Nephron (organoid): ENCODE results near the gene ZNF277.

Experiments
- H3K27ac Mint-ChIP-seq, 3 experiments: 2 replicates each; pipeline ENCODE4 v1.8.0; 2020; ENCODE audit warnings: mixed read lengths in 3 of 3, mild to moderate bottlenecking in 2 of 3, moderate library complexity in 1 of 3
- H3K27me3 Mint-ChIP-seq: 2 replicates; pipeline ENCODE4 v1.8.0; 2021; ENCODE audit warnings: low read depth, mild to moderate bottlenecking, moderate library complexity, mixed read lengths
- H3K36me3 Mint-ChIP-seq: 2 replicates; pipeline ENCODE4 v1.8.0; 2020; ENCODE audit warnings: low read depth, mixed read lengths
- H3K4me1 Mint-ChIP-seq: 2 replicates; pipeline ENCODE4 v1.8.0; 2020; ENCODE audit warnings: mixed read lengths
- H3K4me3 Mint-ChIP-seq, 3 experiments: 2 replicates each; pipeline ENCODE4 v1.8.0; 2020; ENCODE audit warnings: mild to moderate bottlenecking in 3 of 3, mixed read lengths in 3 of 3, moderate library complexity in 2 of 3
- H3K9me3 Mint-ChIP-seq: 2 replicates; pipeline ENCODE4 v1.8.0; 2020; ENCODE audit warnings: mixed read lengths
- TF ChIP-seq, protein P1 (sequence below), 3 experiments: fragments of 200-600 bp; sonication (generic); IDR thresholded peaks; one replicate each; pipeline ENCODE4 v1.5.0; 2021; ENCODE audit warnings: antibody characterized with exemption in 3 of 3; ENCODE audit not compliant: unreplicated experiment in 3 of 3

The ZNF277 gene

DNA sequence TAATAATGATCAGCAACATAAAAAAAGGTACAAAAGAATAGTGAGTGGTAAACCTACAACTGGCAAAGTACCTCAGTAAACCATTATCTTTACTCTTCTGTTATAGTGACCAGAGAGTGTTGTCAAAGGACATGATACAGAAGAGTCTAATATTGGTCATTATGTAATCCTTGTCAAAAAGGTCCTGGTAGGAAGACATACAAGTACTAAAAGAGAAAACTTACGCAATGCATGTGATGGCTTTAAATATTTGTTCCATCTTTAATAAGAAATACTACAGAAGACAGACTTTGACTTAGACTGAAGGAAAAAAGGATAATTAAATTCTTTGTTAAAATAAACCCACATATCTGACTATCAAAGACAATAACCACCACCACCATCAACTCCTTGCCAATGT, 6.8 kb upstream of the ZNF277 start:
- no peaks in the 10 kb centered on the region for H3K36me3 Mint-ChIP-seq
- H3K27me3 Mint-ChIP-seq, result peaks cover 3% of the 10 kb centered on the region
- H3K27ac Mint-ChIP-seq, result no peak overlapping the region
- H3K9me3 Mint-ChIP-seq, result no peaks in the 10 kb centered on the region
- TF ChIP-seq, protein P1, sequence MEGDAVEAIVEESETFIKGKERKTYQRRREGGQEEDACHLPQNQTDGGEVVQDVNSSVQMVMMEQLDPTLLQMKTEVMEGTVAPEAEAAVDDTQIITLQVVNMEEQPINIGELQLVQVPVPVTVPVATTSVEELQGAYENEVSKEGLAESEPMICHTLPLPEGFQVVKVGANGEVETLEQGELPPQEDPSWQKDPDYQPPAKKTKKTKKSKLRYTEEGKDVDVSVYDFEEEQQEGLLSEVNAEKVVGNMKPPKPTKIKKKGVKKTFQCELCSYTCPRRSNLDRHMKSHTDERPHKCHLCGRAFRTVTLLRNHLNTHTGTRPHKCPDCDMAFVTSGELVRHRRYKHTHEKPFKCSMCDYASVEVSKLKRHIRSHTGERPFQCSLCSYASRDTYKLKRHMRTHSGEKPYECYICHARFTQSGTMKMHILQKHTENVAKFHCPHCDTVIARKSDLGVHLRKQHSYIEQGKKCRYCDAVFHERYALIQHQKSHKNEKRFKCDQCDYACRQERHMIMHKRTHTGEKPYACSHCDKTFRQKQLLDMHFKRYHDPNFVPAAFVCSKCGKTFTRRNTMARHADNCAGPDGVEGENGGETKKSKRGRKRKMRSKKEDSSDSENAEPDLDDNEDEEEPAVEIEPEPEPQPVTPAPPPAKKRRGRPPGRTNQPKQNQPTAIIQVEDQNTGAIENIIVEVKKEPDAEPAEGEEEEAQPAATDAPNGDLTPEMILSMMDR (IDR thresholded peaks at IDR 0.05; ENCODE audit: unreplicated experiment in 3 of 3), result no peak
- no peak overlapping the region for H3K4me3 Mint-ChIP-seq
- peaks cover 18% of the 10 kb centered on the region for H3K4me1 Mint-ChIP-seq

DNA sequence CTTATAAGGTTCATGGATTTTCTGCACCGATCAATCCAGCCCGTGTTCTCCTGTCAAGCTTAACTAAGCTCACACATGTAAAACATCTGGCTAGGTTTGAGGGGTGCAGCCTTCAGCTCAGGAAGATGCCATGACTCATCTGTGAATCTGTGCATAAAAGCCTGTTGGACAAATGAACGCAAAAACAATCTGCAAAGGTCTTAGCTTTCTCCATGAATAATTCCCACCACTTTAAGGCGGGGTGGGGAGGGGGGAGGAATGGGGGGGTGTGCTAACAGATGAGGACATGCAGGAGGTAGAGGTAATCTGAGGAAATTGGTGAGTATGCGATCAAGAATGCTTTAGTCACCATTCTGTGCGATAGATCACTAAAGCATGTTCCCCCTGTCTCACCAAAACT, 5.1 kb upstream of the ZNF277 start:
- no peaks in the 10 kb centered on the region for H3K36me3 Mint-ChIP-seq
- no peaks in the 10 kb centered on the region for H3K9me3 Mint-ChIP-seq
- H3K4me1 Mint-ChIP-seq, result peaks cover 20% of the 10 kb centered on the region

GRCh38 chr7:112201839-112202238, 4.7 kb upstream of the ZNF277 start:
- H3K27ac Mint-ChIP-seq, result no peak overlapping the region

More for the DNA sequence above, 5.1 kb upstream of the ZNF277 start:
- no peak overlapping the region for H3K4me3 Mint-ChIP-seq
- TF ChIP-seq, protein P1 (IDR thresholded peaks at IDR 0.05; ENCODE audit: unreplicated experiment in 3 of 3), result no peak
- no peak overlapping the region for H3K27ac Mint-ChIP-seq
- peaks cover 9% of the 10 kb centered on the region for H3K27me3 Mint-ChIP-seq

DNA sequence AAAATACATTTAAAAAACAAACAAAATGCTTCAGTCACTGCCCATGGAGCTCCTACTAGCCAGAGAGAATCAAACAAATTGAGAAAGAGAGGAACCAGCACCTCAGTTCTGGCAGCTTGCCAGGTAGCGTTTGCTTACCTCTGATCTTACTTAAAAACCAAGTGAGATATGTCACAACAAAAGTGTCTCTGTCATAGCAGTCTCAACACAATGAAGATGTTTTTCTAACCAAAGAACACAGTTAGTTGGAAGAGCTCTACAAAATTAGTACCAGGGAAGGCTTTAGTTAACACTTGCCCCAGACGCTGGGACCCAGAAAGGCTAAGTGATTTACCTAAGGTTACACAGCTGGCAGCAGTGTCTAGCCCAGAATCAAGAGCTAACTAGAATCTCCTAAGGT, 3.7 kb upstream of the ZNF277 start:
- peak overlapping the region in 1 of 3 experiments; percentile 15 for H3K27ac Mint-ChIP-seq
- peaks cover 20% of the 10 kb centered on the region for H3K4me1 Mint-ChIP-seq
- H3K27me3 Mint-ChIP-seq, result peaks cover 9% of the 10 kb centered on the region
- no peaks in the 10 kb centered on the region for H3K9me3 Mint-ChIP-seq
- TF ChIP-seq, protein P1 (IDR thresholded peaks at IDR 0.05; ENCODE audit: unreplicated experiment in 3 of 3), result no peak
- H3K36me3 Mint-ChIP-seq, result no peaks in the 10 kb centered on the region
- peak overlapping the region; percentile 22 to 62 (median 57) for H3K4me3 Mint-ChIP-seq

More at GRCh38 chr7:112201839-112202238, 4.7 kb upstream of the ZNF277 start:
- Mint-ChIP-seq H3K4me1 (peaks cover 20% of the 10 kb centered on the region), H3K36me3 (no peaks in the 10 kb centered on the region), H3K9me3 (no peaks in the 10 kb centered on the region), H3K4me3 (no peak overlapping the region), H3K27me3 (peaks cover 9% of the 10 kb centered on the region)
- TF ChIP-seq, protein P1 (IDR thresholded peaks at IDR 0.05; ENCODE audit: unreplicated experiment in 3 of 3), result no peak

GRCh38 chr7:112203365-112203739, 3.1 kb upstream of the ZNF277 start:
- Mint-ChIP-seq H3K4me1 (peaks cover 20% of the 10 kb centered on the region), H3K4me3 (peak overlapping the region; percentile 96 to 98 (median 97)), H3K9me3 (no peaks in the 10 kb centered on the region), H3K36me3 (no peaks in the 10 kb centered on the region), H3K27me3 (peaks cover 9% of the 10 kb centered on the region), H3K27ac (peak overlapping the region in 2 of 3 experiments; percentile 12 to 72)
- TF ChIP-seq, protein P1 (IDR thresholded peaks at IDR 0.05; ENCODE audit: unreplicated experiment in 3 of 3), result no peak
